HG03469 (cell line): ENCODE data around the gene RBM14.

Source experiments
- ATAC-seq: cut with Tn5 transposase; IDR thresholded peaks from one replicate; pipeline ENCODE4 v1.9.1; 2021; ENCODE audit warnings: mild to moderate bottlenecking, moderate library complexity, moderate number of reproducible peaks; ENCODE audit not compliant: unreplicated experiment

Gene RBM14

GRCh38 chr11:66676282-66676919, 60.0 kb downstream of the RBM14 start:
- ATAC-seq = no peak
